Activated CD8-positive, alpha-beta T cell treated with anti-CD3 and anti-CD28 coated beads for 36 hours (primary cell): ENCODE data around the gene SLC25A25. TPM values are rescaled to one million over a fixed set of nuclear protein-coding genes. Genes with fewer than 3 reads are reported as not detected.
"Not testable (repeated sequence)": the region's sequence is repeated elsewhere in the genome, so short reads cannot be mapped to it uniquely, and the experiment has no call there.

ENCODE experiments used
- ATAC-seq: fragments of 200-7000 bp; cut with Tn5 transposase; one replicate; pipeline ENCODE4 v1.10.0; 2021; ENCODE audit warnings: mild to moderate bottlenecking, moderate library complexity
- CTCF ChIA-PET: fragments of 350-600 bp; sonication (Branson Sonifier 250); formaldehyde crosslinking; loops from one replicate; lab custom pipeline; 2021; ENCODE audit warnings: antibody characterized with exemption; lab: Charles Lee
- POLR2A ChIA-PET: fragments of 350-600 bp; sonication (Branson Sonifier 250); formaldehyde crosslinking; loops from one replicate; lab custom pipeline; 2021; ENCODE audit warnings: antibody characterized with exemption; lab: Charles Lee
- DNase-seq: peaks from one replicate; pipeline ENCODE4 v3.0.0-alpha.2; 2020
- H3K27ac Mint-ChIP-seq: one replicate; pipeline ENCODE4 v1.8.0; 2021; ENCODE audit warnings: mild to moderate bottlenecking, mixed read lengths
- H3K27me3 Mint-ChIP-seq: one replicate; pipeline ENCODE4 v1.8.0; 2021; ENCODE audit warnings: mixed read lengths
- H3K36me3 Mint-ChIP-seq: one replicate; pipeline ENCODE4 v1.8.0; 2021; ENCODE audit warnings: low read depth, mixed read lengths
- H3K4me1 Mint-ChIP-seq: one replicate; pipeline ENCODE4 v1.8.0; 2021; ENCODE audit warnings: low read depth, mixed read lengths
- H3K4me3 Mint-ChIP-seq: one replicate; pipeline ENCODE4 v1.8.0; 2021; ENCODE audit warnings: mild to moderate bottlenecking, moderate library complexity, mixed read lengths
- H3K9me3 Mint-ChIP-seq: one replicate; pipeline ENCODE4 v1.8.0; 2021; ENCODE audit warnings: mixed read lengths
- intact Hi-C: fragments of 100-400 bp; cut with micrococcal nuclease; formaldehyde crosslinking; loops from one replicate; pipeline ENCODE4 v1.10.0; 2022
- total RNA-seq, 2 experiments: library from RNA; stranded (reverse); gene quantifications; one replicate each; pipeline ENCODE4 v1.2.3, GENCODE V29; 2021
- TF ChIP-seq, protein P1 (sequence below): fragments of 200-600 bp; IDR thresholded peaks from one replicate; pipeline ENCODE4 v1.8.0; 2022; ENCODE audit warnings: antibody characterized with exemption, mild to moderate bottlenecking

Gene SLC25A25
- total RNA-seq: 10 to 100 TPM; 12.9 to 14.6 TPM

DNA sequence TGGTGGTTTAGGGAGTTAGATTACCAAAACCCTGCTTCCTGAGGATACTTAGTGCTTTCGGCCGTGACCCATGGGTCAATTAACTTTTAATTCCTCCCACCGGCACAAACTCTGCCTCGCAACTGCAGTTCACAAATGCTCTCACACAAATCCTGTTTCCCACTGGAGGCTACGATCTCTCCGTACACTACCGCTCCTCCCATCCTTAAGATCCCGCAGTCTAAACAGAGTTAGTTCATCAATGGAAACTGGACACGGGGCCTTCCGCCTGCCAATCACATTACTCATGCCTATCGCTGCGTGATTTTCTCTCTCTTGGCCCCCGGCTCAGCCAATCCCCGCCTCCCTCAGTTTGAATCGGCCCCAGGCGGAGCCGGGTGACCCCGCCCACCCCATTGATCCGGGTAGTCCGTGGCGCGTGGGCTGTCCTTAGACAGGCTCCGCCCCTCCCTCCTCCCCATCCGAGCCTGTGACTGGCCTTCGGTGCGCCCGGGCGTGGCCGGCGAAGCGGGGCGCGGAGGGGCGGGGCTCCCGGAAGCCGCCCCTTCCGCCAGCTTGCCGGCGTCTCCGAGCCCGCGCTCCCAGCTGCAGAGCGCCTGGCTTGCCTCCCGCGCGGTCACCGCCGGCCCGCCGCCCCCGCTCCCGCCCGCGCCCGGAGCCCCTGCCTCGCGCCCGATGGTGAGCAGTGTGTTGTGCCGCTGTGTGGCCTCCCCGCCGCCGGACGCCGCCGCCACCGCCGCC, at the start of gene SLC25A25:
SLC25A25 (plus strand) TSS at position 588 of the 741 bp plus-strand sequence; CDS start at position 676, 88 bp downstream.
- H3K9me3 Mint-ChIP-seq: no peaks in the 10 kb centered on the region
- ATAC-seq: peak; percentile 89
- H3K27me3 Mint-ChIP-seq: no peaks in the 10 kb centered on the region
- peaks cover 23% of the 10 kb centered on the region for H3K36me3 Mint-ChIP-seq
- TF ChIP-seq, protein P1, sequence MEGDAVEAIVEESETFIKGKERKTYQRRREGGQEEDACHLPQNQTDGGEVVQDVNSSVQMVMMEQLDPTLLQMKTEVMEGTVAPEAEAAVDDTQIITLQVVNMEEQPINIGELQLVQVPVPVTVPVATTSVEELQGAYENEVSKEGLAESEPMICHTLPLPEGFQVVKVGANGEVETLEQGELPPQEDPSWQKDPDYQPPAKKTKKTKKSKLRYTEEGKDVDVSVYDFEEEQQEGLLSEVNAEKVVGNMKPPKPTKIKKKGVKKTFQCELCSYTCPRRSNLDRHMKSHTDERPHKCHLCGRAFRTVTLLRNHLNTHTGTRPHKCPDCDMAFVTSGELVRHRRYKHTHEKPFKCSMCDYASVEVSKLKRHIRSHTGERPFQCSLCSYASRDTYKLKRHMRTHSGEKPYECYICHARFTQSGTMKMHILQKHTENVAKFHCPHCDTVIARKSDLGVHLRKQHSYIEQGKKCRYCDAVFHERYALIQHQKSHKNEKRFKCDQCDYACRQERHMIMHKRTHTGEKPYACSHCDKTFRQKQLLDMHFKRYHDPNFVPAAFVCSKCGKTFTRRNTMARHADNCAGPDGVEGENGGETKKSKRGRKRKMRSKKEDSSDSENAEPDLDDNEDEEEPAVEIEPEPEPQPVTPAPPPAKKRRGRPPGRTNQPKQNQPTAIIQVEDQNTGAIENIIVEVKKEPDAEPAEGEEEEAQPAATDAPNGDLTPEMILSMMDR: no peak
- peak within 1 kb of the TSS; percentile 87 for H3K27ac Mint-ChIP-seq
- CTCF ChIA-PET: interaction anchor here (0.7 to 5.5 kb wide), 7 partner anchors 12 to 125 kb away, joined by 3 to 32 read pairs (median 7); no protein-coding TSS in a partner anchor
- POLR2A ChIA-PET: interaction anchor here (0.8 to 2.1 kb wide), 8 partner anchors 13 to 115 kb away, joined by 3 to 9 read pairs (median 4); no protein-coding TSS in a partner anchor
- peaks cover 50% of the 10 kb centered on the region for H3K4me1 Mint-ChIP-seq
- DNase-seq: peak; percentile 100
- intact Hi-C loops: loop anchor here (5.0 kb wide), 1 partner anchor 41 kb away; no protein-coding TSS in a partner anchor
- peak within 1 kb of the TSS; percentile 96 for H3K4me3 Mint-ChIP-seq

DNA sequence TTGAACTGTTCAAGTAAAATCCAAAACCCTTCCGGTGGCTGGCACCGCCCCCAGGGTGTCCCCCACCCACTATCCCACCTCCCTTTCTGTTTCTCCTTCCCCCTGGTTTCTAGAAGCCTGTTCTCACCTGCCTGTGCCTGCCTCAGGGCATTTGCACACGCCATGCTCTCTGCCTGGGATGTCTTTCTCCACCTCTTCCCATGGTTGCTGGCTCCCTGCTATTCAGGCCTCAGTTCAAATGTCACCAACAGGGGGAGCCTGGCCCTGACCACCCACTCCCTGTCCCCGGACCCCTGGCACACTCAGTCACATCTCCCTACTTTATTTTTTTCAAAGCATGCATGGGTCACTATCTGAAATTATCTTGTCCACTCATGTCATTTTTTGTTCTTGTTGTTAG, 47.3 kb upstream of the SLC25A25 start:
- POLR2A ChIA-PET: interaction anchor here (1.2 to 1.6 kb wide), 4 partner anchors 13 to 40 kb away, joined by 3 to 6 read pairs (median 4); partner anchors contain the start of gene EEIG1
- DNase-seq (no peak), ATAC-seq (no peak)
- Mint-ChIP-seq H3K9me3 (no peaks in the 10 kb centered on the region), H3K27me3 (no peaks in the 10 kb centered on the region), H3K36me3 (no peaks in the 10 kb centered on the region), H3K4me3 (no peak overlapping the region), H3K27ac (peak overlapping the region; percentile 8), H3K4me1 (peaks cover 52% of the 10 kb centered on the region)
- intact Hi-C loops: no loop called here
- CTCF ChIA-PET: interaction anchor here (1.3 to 24.9 kb wide), 5 partner anchors 14 to 97 kb away, joined by 4 to 631 read pairs (median 6); no protein-coding TSS in a partner anchor
- TF ChIP-seq, protein P1: peak; percentile 19

DNA sequence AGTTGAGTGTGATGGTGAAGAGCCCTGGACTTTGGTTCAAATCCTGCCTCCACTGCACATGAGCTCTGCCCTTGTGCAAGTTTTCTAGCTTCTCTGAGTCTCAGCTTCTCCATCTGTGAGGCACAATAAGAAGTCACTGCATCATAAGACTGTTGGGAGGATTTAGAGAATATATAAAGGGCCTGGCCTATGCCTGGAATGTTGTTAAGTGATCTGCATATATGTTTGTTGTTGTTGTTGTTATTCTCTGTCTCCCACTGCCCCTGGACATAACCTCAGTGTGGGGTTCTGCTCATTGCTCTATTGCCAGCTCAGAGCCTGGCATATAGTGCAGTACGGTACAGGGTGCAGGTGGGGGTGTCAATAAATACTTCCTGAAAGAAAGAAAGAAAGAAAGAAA, 46.9 kb upstream of the SLC25A25 start:
- Mint-ChIP-seq H3K27me3 (no peaks in the 10 kb centered on the region), H3K36me3 (no peaks in the 10 kb centered on the region), H3K27ac (peak overlapping the region; percentile 8), H3K9me3 (no peaks in the 10 kb centered on the region), H3K4me1 (peaks cover 56% of the 10 kb centered on the region), H3K4me3 (no peak overlapping the region)
- ChIA-PET POLR2A (interaction anchor here (1.2 to 1.6 kb wide), 4 partner anchors 14 to 40 kb away, joined by 3 to 6 read pairs (median 4); partner anchors contain the start of gene EEIG1), CTCF (interaction anchor here (1.3 to 24.9 kb wide), 5 partner anchors 14 to 97 kb away, joined by 4 to 631 read pairs (median 6); no protein-coding TSS in a partner anchor)
- intact Hi-C loops: no loop called here
- ATAC-seq: no peak
- TF ChIP-seq, protein P1: no peak
- DNase-seq: no peak

DNA sequence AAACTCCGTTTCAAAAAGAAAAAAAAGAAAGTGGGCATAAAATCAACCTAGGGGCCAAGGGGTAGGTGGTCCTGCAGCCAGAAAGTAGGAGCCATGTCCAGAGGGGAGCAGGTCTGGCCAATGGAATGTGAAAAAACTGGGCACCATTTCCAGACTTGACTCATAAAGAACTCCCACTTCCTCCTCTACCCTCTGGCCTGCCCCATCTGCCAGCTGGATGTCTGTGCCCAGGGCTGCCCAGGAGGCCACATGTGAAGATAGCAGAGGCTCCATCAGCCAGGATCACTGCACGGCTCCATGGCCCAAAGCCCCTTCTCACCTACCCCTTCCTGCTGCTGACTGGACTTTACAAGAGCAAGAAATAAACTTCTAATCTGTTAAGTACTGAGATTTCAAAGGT, 45.1 kb upstream of the SLC25A25 start:
- no peak overlapping the region for H3K4me3 Mint-ChIP-seq
- H3K9me3 Mint-ChIP-seq: no peaks in the 10 kb centered on the region
- POLR2A ChIA-PET: no interaction called here
- DNase-seq: no peak
- TF ChIP-seq, protein P1: no peak
- H3K27ac Mint-ChIP-seq: peak overlapping the region; percentile 59
- no peak for ATAC-seq
- peaks cover 73% of the 10 kb centered on the region for H3K4me1 Mint-ChIP-seq
- intact Hi-C loops: no loop called here
- no peaks in the 10 kb centered on the region for H3K36me3 Mint-ChIP-seq
- H3K27me3 Mint-ChIP-seq: no peaks in the 10 kb centered on the region
- CTCF ChIA-PET: interaction anchor here (4.4 to 24.9 kb wide), 2 partner anchors 12 to 70 kb away, joined by 20 to 631 read pairs; no protein-coding TSS in a partner anchor

DNA sequence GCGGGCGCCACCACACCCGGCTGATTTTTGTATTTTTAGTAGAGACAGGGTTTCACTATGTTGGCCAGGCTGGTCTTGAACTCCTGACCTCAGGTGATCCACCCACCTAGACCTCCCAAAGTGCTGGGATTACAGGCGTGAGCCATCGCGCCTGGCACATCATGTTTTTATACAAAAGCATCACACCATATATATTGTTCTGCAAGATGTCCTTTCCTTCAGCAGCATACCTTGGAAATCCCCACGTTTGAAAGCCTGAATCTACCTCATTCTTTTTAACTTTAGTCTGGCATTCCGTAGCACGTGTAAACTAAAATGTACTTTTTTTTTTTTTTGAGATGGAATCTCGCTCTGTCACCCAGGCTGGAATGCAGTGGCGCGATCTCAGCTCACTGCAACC, 44.4 kb upstream of the SLC25A25 start:
- Mint-ChIP-seq H3K27ac (peak overlapping the region; percentile 1), H3K4me1 (peaks cover 78% of the 10 kb centered on the region)
- H3K27me3 Mint-ChIP-seq, ATAC-seq, DNase-seq, intact Hi-C loops, H3K36me3 Mint-ChIP-seq, H3K4me3 Mint-ChIP-seq, H3K9me3 Mint-ChIP-seq: not testable (repeated sequence)
- CTCF ChIA-PET: interaction anchor here (1.5 to 24.9 kb wide), 2 partner anchors 40 to 71 kb away, joined by 4 to 631 read pairs; no protein-coding TSS in a partner anchor
- POLR2A ChIA-PET: interaction anchor here (1.9 to 4.5 kb wide), 3 partner anchors 43 to 82 kb away, joined by 5 to 85 read pairs (median 28); partner anchors contain the start of gene EEIG1
